Posterior cingulate gyrus (tissue), 11 donors: ENCODE results near the gene PEX7.
"Not testable (repeated sequence)": the region's sequence is repeated elsewhere in the genome, so short reads cannot be mapped to it uniquely, and the experiment has no call there.

Experiments
- DNase-seq, 10 donors: peaks; one replicate each; pipeline versions ENCODE4 v3.0.0 to v3.0.0-alpha.2; 2020 to 2021; ENCODE audit warnings: mixed read lengths in 3 of 10
- intact Hi-C: fragments of 100-400 bp; cut with DNase I; formaldehyde crosslinking; loops from one replicate; pipeline ENCODE4 v1.15.1; 2023

Gene PEX7

DNA sequence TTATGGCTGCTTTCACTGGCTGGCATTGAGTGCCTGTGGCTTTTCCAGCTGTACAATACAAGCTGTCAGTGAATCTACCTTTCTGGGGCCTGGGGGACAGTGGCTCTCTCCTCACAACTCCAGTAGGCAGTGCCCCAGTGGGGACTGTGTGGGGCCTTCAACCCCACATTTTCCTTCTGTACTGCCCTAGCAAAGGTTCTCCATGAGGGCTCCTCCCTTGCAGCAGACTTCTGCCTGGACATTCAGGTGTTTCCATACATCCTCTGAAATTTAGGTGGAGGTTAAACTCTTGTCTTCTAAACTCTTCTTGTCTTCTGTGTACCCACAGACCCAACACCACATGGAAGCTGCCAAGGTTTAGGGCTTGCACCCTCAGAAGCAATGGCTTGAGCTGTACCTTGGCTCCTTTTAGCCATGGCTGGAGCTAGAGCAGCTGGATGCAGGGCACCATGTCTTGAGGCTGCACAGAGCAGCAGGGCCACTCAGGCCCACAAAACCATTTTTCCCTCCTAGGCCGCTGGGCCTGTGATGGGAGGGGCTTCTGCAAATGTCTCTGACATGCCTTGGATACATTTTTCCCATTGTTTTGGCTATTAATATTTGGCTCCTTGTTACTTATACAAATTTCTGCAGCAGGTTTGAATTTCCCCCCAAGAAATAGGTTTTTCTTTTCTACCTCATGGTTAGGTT is 9.6 kb downstream of the PEX7 start:
- intact Hi-C loops = no loop called here

DNA sequence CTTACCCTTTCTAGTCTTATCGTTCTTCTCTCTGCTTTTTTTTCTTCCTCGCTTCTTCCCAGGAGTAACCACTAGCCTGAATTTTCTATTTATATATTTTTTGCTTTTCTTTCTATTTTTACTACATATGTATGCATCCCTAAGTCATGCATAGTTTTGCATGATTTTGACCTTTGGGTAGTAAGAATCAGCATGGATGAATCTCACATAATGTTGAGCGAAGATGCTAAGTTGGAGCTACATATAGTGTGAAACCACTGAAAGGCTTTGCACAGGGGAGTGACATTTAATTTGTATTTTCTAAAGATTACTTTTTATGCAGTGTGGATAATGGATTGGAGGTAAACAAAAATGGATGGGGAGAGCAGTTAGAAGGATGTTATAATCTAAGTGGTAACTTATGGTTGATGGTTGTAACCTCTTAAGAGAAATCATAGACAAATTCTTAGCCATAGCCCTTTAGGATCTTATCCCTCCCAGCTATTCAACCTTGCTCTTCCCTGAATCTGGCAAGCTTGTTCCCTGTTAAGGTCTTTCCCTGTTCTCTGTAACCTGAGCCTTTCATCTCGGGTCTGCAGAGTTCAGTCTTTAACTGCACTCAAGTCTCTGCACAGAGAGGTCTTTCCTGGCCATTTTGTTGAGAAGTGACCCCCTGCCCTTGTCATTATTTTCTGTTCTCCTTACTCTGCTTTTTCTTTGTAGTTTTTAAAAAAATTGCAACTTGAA is 18.0 kb downstream of the PEX7 start:
- intact Hi-C loops = no loop called here
- no peak for DNase-seq

More for the DNA sequence above, 9.6 kb downstream of the PEX7 start:
- DNase-seq = no peak

DNA sequence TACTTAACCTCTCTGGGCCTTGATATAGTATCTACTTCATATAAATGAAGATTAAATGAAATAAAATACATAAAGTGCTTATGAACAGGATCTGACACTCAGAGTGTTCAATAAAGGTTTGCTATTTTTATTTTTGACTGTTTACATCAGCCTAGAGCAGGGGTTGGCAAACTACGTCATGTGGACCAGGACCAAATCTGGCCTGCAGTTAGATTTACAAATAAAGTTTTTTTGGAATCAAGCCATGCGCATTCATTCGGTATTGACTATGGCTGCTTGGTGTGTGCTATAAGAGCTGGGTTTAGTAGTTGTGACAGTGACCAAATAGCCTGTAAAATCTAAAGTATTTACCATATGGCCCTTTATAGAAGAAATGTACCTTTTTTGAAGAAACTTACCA is 20.8 kb downstream of the PEX7 start:
- DNase-seq = no peak
- intact Hi-C loops = no loop called here

DNA sequence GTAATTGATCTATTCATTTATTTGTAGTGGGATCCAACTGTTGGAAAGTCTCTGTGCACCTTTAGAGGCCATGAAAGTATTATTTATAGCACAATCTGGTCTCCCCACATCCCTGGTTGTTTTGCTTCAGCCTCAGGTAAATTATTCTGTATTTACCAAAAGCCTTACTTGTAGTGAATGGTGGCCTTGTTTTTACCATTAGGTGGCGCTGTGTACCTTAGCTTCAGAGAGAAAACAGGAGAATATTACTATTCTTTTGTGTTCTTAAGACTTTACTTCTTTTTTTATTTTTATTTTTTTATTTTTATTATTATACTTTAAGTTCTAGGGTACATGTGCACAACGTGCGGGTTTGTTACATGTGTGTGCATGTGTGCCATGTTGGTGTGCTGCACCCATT is 23.7 kb downstream of the PEX7 start:
- no peak for DNase-seq

DNA sequence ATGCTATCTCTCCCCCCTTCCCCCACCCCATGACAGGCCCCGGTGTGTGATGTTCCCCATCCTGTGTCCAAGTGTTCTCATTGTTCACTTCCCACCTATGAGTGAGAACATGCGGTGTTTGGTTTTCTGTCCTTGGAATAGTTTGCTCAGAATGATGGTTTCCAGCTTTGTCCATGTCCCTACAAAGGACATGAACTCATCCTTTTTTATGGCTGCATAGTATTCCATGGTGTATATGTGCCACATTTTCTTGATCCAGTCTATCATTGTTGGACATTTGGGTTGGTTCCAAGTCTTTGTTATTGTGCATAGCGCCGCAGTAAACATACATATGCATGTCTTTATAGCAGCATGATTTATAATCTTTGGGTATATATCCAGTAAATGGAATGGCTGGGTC is 24.1 kb downstream of the PEX7 start:
- DNase-seq, intact Hi-C loops: not testable (repeated sequence)

More for the DNA sequence above, 23.7 kb downstream of the PEX7 start:
- intact Hi-C loops = no loop called here

DNA sequence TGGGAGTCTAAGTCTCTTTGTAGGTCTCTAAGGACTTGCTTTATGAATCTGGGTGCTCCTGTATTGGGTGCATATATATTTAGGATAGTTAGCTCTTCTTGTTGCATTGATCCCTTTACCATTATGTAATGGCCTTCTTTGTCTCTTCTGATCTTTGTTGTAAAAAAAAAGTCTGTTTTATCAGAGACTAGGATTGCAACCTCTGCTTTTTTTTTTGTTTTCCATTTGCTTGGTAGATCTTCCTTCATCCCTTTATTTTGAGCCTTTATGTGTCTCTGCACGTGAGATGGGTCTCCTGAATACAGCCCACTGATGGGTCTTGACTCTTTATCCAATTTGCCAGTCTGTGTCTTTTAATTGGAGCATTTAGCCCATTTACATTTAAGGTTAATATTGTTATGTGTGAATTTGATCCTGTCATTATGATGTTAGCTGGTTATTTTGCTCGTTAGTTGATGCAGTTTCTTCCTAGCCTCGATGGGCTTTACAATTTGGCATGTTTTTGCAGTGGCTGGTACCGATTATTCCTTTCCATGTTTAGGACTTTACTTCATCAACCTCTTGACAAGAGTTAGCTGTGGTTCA is 27.7 kb downstream of the PEX7 start:
- intact Hi-C loops, DNase-seq: not testable (repeated sequence)

DNA sequence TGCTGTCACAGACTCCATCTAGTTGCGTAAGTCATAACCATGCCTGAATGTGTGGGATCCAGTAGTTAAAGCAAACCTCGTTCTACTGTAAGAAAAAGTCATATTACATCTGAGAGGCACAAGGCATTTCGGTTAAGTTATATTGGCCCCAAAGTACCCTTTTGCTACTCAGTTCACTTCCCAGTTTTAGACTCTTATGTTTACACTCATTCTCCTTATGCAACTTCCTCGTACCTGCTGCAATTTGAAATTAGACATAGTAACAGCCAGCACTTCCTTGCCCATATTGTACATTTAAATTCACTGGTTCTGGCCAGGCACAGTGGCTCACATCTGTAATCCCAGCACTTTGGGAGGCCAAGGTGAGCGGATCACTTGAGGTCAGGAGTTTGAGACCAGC is 37.0 kb downstream of the PEX7 start:
- no peak for DNase-seq
- intact Hi-C loops = no loop called here

DNA sequence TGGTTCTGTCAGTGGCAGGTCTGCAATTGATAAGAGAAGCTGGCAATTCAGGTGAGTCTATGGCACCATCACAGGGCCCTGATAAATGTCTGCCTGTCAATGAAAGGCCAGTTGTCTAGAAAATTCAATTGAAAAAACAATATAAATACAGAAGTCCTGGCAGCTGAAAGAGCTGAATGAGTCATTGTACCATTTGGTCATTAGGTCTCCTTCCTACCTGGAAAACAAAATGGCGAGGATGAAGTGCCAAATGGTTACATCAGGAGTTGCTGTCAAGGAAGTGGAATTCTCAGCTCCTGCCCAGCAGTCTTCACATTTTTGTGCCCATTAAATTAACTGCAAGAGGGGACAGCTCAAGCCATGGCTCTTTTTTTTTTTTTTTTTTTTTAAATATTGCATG is 37.7 kb downstream of the PEX7 start:
- intact Hi-C loops = no loop called here
- DNase-seq = no peak

DNA sequence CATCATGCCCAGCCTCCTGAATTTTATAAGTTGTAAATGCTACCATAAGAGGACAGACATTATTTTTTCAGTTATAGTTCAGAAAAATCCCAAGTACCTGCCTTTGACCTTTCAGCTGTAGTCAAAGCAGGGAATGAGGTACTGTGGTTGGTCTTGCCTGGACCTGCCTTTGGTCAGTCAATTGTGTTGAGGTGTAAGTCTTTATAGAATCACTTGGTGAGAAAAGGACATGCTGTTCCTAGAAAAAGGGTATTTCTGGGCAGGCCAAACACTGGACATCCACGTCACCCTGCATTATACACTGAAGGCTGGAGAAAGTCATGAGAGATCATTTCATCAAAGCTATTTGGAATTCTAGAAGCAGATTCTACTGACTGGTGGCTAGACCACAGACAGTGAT is 40.3 kb downstream of the PEX7 start:
- DNase-seq = no peak
- intact Hi-C loops = no loop called here

DNA sequence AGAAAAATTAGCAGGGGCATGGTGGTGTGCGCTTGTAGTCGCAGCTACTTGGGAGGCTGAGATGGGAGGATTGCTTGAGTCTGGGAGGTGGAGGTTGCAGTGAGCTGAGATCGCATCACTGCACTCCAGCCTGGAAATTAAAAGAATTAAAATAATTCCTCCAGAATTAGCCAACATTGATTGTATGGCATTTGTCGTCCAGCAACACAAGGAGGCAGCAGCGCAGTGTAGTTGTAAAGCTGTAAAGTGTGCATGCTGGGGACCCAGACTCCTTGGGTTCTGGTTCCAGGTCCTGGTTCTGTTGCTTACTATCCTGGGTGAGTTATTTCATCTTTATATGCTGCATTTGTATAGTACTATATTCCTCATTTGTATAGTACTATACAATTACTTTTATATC is 41.4 kb downstream of the PEX7 start:
- no peak for DNase-seq
- intact Hi-C loops = no loop called here

DNA sequence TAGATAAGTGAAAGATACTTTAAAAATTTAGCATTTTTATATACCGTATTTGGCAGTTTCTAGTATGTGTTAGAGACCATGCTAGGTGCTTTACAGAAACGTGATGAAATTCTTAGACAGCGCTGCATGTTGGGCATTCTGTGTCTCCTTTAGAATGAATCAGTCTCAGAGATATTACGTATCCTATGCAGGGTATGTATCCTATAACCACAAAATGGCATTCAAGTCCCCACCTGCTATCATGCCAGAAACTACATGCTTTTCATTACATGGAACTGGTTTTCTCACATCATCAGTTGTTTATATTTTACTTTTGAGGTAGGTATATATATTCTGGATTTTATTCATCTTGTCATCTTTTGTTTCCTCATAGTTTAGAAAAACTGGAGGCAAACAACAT is 42.3 kb downstream of the PEX7 start:
- intact Hi-C loops = no loop called here
- no peak for DNase-seq

DNA sequence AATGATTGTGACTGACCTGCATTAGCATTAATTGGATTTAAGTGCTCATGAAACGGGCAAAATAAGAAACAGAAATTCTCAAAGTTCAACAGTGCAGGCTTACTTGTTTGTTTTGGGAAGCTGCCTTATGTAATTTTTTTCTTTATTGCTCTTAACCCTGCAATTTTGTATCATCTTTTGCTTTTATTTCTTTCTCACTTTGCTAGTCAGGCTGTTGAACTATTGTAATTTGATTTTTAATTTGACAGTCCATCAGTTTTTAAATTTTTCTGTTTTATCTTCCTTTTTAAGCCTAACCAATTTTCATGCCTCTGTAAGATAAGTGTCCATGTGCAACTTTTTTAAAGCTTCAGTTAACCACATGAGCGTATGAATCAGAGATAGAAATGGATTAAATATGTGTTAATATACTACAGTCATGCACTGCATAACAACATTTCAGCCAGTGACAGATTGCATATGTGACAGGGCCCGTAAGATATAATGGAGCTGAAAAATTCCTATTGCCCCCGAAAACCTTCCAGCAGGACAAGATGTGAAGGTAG is 44.6 kb downstream of the PEX7 start:
- intact Hi-C loops = no loop called here
- DNase-seq = no peak

DNA sequence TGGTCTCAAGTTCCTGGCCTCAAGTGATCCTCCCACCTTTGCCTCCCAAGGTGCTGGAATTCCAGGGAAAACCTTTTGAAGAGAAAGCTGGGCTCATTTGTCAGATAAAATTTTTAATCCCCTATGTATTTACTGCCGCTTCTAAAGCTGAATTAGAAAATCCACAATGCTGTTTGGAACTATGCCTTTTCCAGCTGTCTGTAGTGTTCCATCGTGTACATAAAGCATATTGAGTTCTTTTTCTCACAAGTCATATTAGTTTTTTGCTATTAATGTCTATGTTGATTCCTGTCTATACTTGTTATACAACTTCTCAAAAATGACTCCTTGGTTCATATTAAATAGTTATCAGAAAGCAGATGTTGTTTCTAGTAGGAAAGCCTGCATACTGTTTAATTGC is 47.1 kb downstream of the PEX7 start:
- DNase-seq = no peak
- intact Hi-C loops = no loop called here

DNA sequence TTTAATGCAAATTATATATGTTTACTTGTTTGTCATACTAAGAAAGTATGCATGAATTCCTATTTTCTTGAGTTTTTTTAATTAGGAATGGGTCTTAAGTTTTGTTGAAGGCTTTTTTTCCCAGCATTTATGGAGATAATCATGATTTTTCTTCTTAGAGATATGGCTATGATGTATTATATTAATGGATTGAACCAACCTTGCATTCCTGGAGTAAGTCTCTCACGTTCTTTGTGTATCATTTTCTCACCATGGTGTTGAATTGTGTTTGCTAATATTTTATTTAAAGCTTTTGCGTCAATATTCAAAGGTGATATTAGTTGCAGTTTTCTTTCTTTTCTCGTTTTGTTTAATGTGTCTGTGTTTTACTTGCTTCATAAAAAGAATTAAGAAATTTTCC is 51.4 kb downstream of the PEX7 start:
- DNase-seq = no peak
- intact Hi-C loops = no loop called here

DNA sequence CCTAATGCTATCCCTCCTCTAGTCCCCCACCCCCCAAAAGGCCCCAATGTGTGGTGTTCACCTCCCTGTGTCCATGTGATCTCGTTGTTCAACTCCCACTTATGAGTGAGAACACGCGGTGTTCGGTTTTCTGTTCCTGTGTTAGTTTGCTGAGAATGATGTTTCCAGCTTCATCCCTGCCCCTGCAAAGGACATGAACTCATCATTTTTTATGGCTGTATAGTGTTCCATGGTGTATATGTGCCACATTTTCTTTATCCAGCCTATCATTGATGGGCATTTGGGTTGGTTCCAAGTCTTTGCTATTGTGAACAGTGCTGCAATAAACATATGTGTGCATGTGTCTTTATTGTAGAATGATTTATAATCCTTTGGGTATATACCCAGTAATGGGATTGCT is 54.1 kb downstream of the PEX7 start:
- intact Hi-C loops, DNase-seq: not testable (repeated sequence)

DNA sequence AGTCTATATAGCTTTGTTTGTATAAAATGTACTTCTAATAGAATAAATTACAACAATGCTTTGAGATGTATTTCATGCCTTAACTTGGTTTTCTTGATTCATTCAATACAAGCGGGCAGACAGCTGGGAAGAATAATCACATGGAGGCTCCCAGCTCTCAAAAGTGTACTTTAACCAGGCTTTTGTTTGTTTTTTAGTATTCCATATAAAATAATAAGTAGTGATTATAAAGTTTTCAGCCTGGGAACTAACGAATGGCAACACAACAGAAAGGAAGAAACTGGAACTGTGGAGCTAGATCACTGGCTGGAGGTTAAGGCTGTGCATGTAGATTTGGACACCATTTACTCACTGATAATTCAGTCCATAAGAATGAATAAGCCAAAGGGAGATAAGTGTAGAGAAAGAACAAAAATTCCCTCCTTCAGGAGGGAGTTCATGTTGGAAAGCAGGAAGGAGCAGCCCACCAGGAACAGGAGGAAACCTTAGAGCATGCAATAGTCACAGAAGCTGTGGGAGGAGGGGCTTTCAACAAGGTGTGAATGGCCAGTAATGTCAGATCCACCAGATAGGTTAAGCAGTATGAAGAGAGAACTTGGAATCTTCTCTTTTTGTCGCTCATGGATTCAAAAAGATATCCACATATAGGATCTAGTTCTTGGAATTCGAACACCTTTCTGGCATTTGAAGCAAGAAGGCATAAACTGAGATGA is 58.5 kb downstream of the PEX7 start:
- DNase-seq = no peak
- intact Hi-C loops = no loop called here

DNA sequence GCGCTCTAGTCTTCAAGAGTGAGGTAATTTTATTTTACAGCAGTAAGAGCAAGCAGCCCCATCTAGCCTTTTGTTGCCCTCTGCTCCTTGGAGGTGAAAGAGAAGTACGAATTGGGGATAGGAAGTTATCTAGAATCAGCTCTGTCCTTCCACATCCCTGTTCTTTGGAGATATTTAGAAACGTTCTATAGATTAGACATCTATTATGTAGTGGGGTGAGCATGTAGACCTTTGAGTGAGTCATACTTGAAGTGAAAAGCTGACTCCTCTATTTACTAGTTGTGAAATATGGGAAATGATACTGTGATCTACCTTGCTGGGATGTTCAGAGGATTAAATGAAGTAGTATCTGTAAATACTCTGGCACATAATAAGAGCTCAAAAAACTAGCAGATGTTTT is 63.7 kb downstream of the PEX7 start:
- DNase-seq = no peak
- intact Hi-C loops = no loop called here

DNA sequence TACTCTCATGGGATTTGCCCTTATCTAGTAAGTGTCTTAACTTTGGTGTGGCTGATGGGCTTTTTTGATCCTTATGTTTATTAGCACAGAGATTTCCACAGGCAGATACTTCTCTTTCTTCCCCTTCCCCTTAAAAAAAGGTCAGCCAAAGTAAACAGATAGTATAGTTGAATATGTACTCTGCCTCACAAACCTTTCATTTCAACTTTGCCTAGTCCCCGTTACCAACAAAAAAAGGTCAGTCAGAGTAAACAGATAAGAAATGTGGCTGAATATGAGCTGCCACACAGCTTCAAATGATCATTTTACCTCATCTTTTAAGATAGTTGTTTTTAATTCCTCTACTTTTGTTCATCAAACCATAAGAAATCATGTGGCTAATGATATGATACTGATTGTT is 65.6 kb downstream of the PEX7 start:
- intact Hi-C loops = no loop called here
- no peak for DNase-seq

DNA sequence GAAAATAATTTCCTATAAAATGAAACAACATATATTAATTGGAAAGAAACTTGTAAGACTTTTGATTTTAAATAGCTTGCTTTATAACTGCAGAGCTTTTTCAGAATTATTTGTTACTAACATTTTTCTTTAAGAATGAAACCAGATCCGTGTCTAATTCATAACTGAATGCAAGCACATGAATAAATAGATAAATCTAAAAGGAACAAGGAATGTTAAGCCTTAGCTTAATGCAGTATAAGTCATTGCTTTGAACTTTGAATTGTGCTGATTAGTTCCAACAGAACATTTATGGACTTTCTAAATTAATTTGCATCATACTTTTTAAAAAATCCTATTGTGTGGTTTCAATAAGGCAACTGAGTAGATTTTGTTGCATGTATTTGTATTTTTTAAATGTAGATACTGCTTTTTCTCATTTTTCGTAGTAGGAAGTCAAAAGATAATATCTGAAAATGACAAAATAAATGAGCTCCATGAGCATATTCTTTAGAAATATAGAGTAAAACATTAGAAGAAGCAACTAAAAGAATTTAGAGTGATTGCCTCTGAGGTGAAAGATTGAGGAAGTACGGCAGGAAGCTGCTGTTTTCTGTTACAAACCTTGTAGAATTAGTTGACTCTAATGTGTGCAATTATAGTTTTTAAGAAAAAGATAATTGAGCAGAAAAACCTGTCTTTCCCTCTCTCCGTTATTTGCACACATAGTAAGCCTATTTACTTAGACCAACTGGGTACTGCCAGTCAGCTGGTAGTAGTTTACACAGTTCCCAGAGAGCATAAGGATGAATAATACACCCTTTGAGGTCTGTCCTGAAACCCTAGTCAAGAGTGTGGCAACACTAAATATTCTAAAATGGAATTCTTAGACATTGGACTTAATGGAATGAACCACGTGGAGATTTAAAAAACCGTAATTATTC is 67.1 kb downstream of the PEX7 start:
- intact Hi-C loops = no loop called here

DNA sequence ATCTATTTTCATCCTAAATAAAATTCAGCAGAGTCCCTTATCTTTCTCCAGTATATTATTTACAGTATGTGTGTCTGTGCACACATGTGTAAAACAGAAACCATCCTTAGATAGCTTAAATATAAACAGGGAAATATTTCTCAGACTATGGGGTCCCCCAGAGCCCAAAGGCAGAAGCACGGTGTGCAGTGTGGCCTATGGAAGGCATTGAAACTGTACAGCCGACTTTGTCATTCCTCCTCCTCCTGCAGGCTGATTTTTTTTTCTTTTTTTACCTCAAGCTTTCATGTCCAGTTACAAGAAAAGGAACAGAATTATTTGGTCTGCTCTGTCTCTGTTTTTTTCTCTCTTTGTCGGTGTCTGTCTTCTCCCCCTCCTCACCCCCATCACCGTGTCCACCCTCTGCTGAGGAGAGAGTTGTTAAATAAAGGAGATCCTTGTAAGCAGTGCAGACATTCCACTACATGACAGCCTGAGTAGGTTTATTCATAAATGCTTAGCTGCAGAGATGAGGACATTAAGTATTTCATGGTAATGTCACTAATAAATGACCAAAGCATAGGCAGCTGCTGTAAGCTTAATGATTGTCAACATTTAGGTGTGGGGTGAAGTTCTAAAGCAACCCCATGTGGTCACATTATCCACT is 67.9 kb downstream of the PEX7 start:
- intact Hi-C loops = no loop called here
- no peak for DNase-seq

More for the DNA sequence above, 67.1 kb downstream of the PEX7 start:
- no peak for DNase-seq
